ENCODE measurements around the gene IGLL5. TPM values are rescaled to one million over a fixed set of nuclear protein-coding genes. Genes with fewer than 3 reads are reported as not detected.

IGLL5 gene
- total RNA-seq, 1 donor from 2014 or later, result not detected

GRCh38 chr22:22854466-22854865 lies 33.1 kb upstream of the IGLL5 start:
- DNase-seq (ENCODE audit: low read depth), result no peak
- no peak overlapping the region for H3K4me3 ChIP-seq (ENCODE audit: low read depth, low read length)
- no peak for TF ChIP-seq CTCF (conservative IDR thresholded peaks at IDR 0.05; ENCODE audit: low read depth, low read length)

GRCh38 chr22:22855085-22855484 lies 32.5 kb upstream of the IGLL5 start:
- no peak for TF ChIP-seq CTCF (conservative IDR thresholded peaks at IDR 0.05; ENCODE audit: low read depth, low read length)
- no peak overlapping the region for H3K4me3 ChIP-seq (ENCODE audit: low read depth, low read length)
- DNase-seq (ENCODE audit: low read depth), result no peak

GRCh38 chr22:22855617-22856308 lies 31.9 kb upstream of the IGLL5 start:
- no peak overlapping the region for H3K4me3 ChIP-seq (ENCODE audit: low read depth, low read length)
- no peak for DNase-seq (ENCODE audit: low read depth)
- peak; percentile 52 for TF ChIP-seq CTCF (conservative IDR thresholded peaks at IDR 0.05; ENCODE audit: low read depth, low read length)

- no peak overlapping the region for H3K4me3 ChIP-seq (ENCODE audit: low read depth, low read length)
- no peak for TF ChIP-seq CTCF (conservative IDR thresholded peaks at IDR 0.05; ENCODE audit: low read depth, low read length)
- no peak for DNase-seq (ENCODE audit: low read depth)
These were observed 31.3 kb upstream of the IGLL5 start for GRCh38 chr22:22856364-22856763.

- no peak overlapping the region for H3K4me3 ChIP-seq (ENCODE audit: low read depth, low read length)
- DNase-seq (ENCODE audit: low read depth), result no peak
- no peak for TF ChIP-seq CTCF (conservative IDR thresholded peaks at IDR 0.05; ENCODE audit: low read depth, low read length)
These were observed 30.6 kb upstream of the IGLL5 start for GRCh38 chr22:22856885-22857606.

GRCh38 chr22:22857607-22858558 lies 29.7 kb upstream of the IGLL5 start:
- no peak overlapping the region for H3K4me3 ChIP-seq (ENCODE audit: low read depth, low read length)
- DNase-seq (ENCODE audit: low read depth), result no peak
- no peak for TF ChIP-seq CTCF (conservative IDR thresholded peaks at IDR 0.05; ENCODE audit: low read depth, low read length)

All from epithelial cell of proximal tubule (primary cell).